ENCODE measurements around the gene KCNQ4.

Gene KCNQ4

GRCh38 chr1:40795811-40796586 is 12.4 kb downstream of the KCNQ4 start:
- DNase-seq (ENCODE audit: low spot score), result no peak

GRCh38 chr1:40796939-40797667 is 13.5 kb downstream of the KCNQ4 start:
- DNase-seq (ENCODE audit: low spot score), result no peak

GRCh38 chr1:40797668-40798010 is 14.1 kb downstream of the KCNQ4 start:
- DNase-seq (ENCODE audit: low spot score), result no peak

GRCh38 chr1:40798366-40799281 is 15.0 kb downstream of the KCNQ4 start:
- no peak for DNase-seq (ENCODE audit: low spot score)

- no peak for DNase-seq (ENCODE audit: low spot score)
Observed at GRCh38 chr1:40799351-40799867, 15.8 kb downstream of the KCNQ4 start.

- DNase-seq (ENCODE audit: low spot score), result no peak
Observed at GRCh38 chr1:40801742-40802077, 18.1 kb downstream of the KCNQ4 start.

DNA sequence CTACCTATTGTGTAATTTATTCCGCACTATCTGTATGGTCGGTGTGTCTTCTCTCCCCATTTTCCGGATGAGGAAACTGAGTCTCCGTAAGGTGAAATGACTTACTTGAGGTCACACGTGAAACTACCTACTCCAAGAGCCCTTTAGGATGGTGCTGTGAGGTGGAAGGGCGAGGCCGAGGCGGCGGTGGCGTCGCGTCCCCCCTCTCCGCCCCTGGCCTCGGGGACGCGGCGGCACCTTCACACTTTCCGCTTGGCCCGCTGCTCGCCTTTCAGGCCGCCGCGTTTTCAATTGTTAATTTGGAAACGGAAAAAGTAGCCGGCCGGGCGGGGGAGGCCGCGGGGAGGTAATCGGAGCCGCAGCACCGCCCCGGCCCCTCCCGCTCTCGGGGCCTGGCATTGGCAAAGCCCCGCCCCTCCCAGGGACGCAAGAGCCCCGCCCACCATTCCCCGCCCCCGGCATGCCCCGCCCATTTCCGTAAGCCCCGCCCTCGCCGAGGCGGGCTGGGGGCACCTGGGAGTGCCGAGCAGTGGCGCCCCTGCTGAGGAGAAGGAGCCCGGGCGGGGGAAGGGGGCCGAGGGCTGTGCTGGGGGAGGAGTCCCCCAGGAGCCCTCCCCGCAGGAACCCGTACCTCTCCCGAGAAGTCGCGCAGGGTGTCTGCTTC is 18.6 kb downstream of the KCNQ4 start:
- peak; percentile 98 for DNase-seq (ENCODE audit: low spot score)

- no peak for DNase-seq (ENCODE audit: low spot score)
Observed at GRCh38 chr1:40802742-40803113, 19.1 kb downstream of the KCNQ4 start.

GRCh38 chr1:40803447-40803846 is 19.9 kb downstream of the KCNQ4 start:
- no peak for DNase-seq (ENCODE audit: low spot score)

DNA sequence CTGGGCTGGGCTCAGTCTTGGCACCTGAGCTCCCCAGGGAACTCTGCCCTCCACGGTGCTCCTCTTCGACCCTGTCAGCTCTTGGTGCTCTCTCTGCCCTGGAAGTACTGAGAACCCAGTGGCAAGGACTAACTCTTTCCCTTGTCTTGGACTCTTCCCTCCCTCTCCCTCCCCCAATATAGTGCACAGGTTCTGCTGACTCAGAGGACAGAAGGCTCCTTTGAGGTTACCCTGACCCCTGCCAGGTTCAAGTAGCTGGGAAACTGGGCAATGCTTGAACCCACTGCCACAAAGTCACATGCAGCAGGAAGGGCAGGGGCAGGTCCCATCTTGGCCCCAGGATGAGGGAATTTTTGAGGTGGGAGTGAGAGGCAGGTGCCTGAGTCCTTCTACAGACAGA is 20.3 kb downstream of the KCNQ4 start:
- DNase-seq (ENCODE audit: low spot score), result no peak

DNA sequence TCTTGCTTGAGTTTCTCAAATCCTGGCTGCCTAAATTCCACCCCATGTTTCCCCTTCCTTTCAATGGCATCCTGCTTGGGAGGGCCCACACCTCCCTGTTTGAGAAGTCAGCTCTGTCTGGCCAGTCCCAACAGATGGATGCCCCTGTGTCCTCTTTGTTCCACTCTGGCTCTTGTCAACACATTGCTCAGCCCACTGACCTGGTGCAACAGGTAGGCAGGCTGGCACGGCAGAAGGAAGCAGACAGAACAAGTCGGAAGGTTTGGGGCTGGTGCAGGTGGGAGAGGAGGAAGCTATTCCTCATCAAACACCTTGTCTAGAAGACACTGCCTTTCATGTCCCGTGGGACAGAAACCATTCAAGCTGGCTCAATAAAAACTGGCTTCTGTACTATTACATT is 22.7 kb downstream of the KCNQ4 start:
- DNase-seq (ENCODE audit: low spot score), result no peak

DNA sequence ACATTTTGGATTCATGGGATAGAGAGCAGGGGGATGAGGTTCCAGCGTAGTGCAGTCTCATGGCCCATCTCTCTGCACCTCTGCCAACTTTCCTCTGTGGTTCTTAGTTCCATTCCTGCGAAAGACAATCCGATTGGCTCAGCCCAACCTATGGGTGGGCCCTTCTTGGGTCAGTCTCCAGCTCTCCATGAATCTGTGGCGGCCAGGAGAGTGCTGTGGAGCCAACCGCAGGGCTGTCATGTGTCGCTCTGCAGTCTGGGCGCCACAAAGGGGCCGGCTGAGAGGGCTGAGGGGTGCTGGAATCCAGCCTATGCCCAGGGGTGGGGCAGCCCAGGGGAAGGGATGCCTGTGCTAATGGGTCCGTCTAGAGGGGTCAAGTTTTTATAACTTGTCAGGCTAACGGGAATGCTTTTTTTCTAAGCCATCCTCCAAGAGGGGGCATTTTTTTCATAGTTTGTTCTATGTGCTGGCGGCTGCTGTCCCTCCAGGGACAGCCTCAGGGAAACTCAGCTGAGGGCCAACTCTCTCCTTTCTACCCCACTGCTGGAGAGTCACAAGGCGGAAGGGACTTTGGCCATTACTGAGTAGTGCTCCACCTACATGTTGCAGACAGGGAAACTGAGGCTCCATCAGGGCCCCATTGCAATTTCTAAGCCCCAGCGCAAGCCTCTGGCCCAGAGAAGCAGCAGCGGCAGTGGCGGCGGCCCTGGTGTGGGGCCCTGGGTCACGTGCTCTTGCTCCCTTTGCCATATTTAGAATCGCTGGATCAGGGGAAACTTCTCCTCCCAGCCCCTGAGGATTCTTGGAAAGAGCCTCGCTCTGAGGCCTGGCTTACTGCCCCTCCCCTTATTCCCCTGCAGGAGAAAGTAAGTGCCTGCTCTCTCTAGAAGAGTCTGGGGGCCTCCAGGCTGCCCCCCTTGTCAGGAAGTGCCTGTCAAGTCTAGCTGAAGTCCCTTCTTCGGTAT is 23.4 kb downstream of the KCNQ4 start:
- peak; percentile 42 for DNase-seq (ENCODE audit: low spot score)

- DNase-seq (ENCODE audit: low spot score), result no peak
Observed at GRCh38 chr1:40808002-40808401, 24.4 kb downstream of the KCNQ4 start.

GRCh38 chr1:40808444-40808843 is 24.9 kb downstream of the KCNQ4 start:
- no peak for DNase-seq (ENCODE audit: low spot score)

- no peak for DNase-seq (ENCODE audit: low spot score)
Observed at GRCh38 chr1:40808909-40809308, 25.3 kb downstream of the KCNQ4 start.

- no peak for DNase-seq (ENCODE audit: low spot score)
Observed at GRCh38 chr1:40810927-40811326, 27.3 kb downstream of the KCNQ4 start.

GRCh38 chr1:40815420-40815819 is 31.8 kb downstream of the KCNQ4 start:
- no peak for DNase-seq (ENCODE audit: low spot score)

DNA sequence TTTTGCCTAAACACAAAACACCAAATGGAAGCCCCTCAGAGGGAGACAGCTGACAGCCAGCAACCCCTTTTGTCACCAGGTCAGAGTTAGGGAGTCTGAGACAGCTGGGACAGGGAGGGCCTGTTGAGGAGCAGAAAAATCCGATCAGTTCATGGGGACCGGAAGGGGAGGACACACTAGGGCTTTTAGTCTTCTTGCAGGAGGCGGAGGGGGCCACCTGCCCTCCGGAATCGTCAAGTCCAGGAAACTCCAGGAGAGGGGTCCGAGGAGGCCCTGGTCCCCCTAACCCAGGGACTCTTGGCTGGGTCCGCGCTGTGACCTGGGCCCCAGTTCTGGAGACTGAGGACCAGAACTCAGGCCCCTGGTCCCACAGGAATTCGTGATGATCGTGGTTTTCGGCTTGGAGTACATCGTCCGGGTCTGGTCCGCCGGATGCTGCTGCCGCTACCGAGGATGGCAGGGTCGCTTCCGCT is 34.2 kb downstream of the KCNQ4 start:
- DNase-seq (ENCODE audit: low spot score), result no peak

DNA sequence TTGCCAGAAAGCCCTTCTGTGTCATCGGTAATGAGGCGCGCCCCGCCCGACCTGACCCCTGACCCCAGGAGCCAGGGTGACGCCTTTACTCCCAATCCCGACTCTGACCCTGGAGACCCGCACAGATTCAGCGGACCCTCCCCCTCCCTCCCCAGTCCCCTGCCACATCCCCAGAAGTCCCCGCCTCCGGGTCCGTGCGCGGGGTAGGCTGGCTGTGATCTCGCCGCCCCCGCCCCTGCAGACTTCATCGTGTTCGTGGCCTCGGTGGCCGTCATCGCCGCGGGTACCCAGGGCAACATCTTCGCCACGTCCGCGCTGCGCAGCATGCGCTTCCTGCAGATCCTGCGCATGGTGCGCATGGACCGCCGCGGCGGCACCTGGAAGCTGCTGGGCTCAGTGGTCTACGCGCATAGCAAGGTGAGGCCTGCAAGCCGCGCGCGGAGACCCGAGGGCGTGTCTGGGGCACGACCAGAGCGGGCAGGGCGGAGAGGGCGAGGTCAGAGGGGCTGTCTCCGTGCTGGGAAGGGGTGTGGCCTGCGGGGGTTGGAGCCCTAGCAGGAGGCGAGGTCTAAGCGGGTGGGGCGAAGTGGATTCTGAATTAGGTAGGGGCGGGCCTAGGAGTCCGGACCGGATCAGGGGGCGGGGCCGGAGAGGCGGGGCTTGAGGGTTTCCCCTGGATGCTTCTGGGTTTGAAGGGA is 34.8 kb downstream of the KCNQ4 start:
- DNase-seq (ENCODE audit: low spot score), result peak; percentile 73

DNA sequence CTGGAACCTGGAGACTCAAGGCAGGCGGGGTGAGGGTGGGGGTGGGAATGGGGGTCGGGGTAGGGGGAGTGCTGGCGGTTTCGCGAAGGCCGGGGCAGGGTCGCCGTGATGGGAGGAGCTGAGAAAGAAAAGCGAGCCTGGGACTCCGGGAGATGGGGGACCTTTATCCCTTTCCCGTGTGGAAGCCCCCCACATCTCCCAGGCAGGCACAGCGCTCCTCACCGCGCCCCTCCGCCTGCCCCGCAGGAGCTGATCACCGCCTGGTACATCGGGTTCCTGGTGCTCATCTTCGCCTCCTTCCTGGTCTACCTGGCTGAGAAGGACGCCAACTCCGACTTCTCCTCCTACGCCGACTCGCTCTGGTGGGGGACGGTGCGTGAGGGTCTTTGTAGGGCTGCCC is 35.5 kb downstream of the KCNQ4 start:
- no peak for DNase-seq (ENCODE audit: low spot score)

All from AG20443 (cell line).